ENCODE measurements around the gene CD2. TPM values are rescaled to one million over a fixed set of nuclear protein-coding genes. Genes with fewer than 3 reads are reported as not detected.

The CD2 gene
- total and polyA plus RNA-seq, 2 of the 8 experiments (the other 6 are each of a cell fraction or from before 2014, with no cell fraction given): not detected

- ChIA-PET CTCF (ENCODE audit: partially characterized antibody) (no interaction called here), POLR2A (ENCODE audit: partially characterized antibody) (no interaction called here)
- no peaks in the 10 kb centered on the region for H4K20me1 ChIP-seq (replicated peaks in 1 of 2; ENCODE audit: control insufficient read depth in 1 of 2, insufficient read depth in 2 of 2, low read length in 2 of 2)
- H2BK12ac ChIP-seq (ENCODE audit: low read depth, low read length): no peak overlapping the region
- H2BK120ac ChIP-seq (replicated peaks; ENCODE audit: low read depth, low read length): no peak overlapping the region
- H3K4ac ChIP-seq (replicated peaks; ENCODE audit: insufficient read length, low read depth, low read length): no peak overlapping the region
- no peak overlapping the region for H3K18ac ChIP-seq (ENCODE audit: extremely low read depth, low read length)
- H2AK5ac ChIP-seq (ENCODE audit: low read depth, low read length): no peak overlapping the region
- no peak overlapping the region for H3K14ac ChIP-seq (ENCODE audit: insufficient read length)
- no peak overlapping the region for H4K8ac ChIP-seq (ENCODE audit: extremely low read depth, insufficient read depth, low read length)
- H4K91ac ChIP-seq (replicated peaks; ENCODE audit: insufficient read length, low read length): no peak overlapping the region
- no peak overlapping the region for H3K27ac ChIP-seq (ENCODE audit: low read depth, low read length)
- no peak overlapping the region for H3K56ac ChIP-seq (replicated peaks; ENCODE audit: insufficient read length, low read depth, low read length)
- no peak overlapping the region for H3K9ac ChIP-seq (replicated peaks in 1 of 4; ENCODE audit: extremely low read depth in 1 of 4, low read depth in 3 of 4, low read length in 3 of 4)
- H4K5ac ChIP-seq (ENCODE audit: insufficient read length, low read depth, low read length): no peak overlapping the region
- FAIRE-seq (no peak), DNase-seq (ENCODE audit: low read depth in 1 of 2, low spot score in 2 of 2) (no peak)
- no peak overlapping the region for H3K4me3 ChIP-seq (ENCODE audit: extremely low read depth in 1 of 4, insufficient read depth in 2 of 4, low read depth in 3 of 4, low read length in 4 of 4)
- H2BK15ac ChIP-seq (ENCODE audit: low read length): no peak overlapping the region
- H3K27me3 ChIP-seq (replicated peaks in 1 of 4; ENCODE audit: control insufficient read depth in 3 of 4, extremely low read depth in 1 of 4, insufficient read depth in 3 of 4, low read length in 3 of 4): no peaks in the 10 kb centered on the region
- H3K23me2 ChIP-seq (ENCODE audit: low read depth, low read length): no peaks in the 10 kb centered on the region
- no peaks in the 10 kb centered on the region for H3K79me2 ChIP-seq (ENCODE audit: control insufficient read depth in 1 of 2, insufficient read depth in 2 of 2, low read length in 2 of 2)
- no peak overlapping the region for H2BK5ac ChIP-seq (ENCODE audit: low read depth, low read length)
- no peaks in the 10 kb centered on the region for H3K4me1 ChIP-seq (replicated peaks in 1 of 4; ENCODE audit: control insufficient read depth in 3 of 4, insufficient read depth in 4 of 4, low read length in 3 of 4)
- no peak overlapping the region for H3K23ac ChIP-seq (ENCODE audit: insufficient read length)
- H3K4me2 ChIP-seq (ENCODE audit: insufficient read depth in 1 of 2, low read depth in 2 of 2, low read length in 2 of 2): no peak overlapping the region
- no peaks in the 10 kb centered on the region for H3K9me3 ChIP-seq (ENCODE audit: insufficient read depth in 2 of 2, low read depth in 1 of 2, low read length in 1 of 2)
- H3K36me3 ChIP-seq (ENCODE audit: control insufficient read depth in 2 of 4, insufficient read depth in 4 of 4, low read length in 3 of 4): no peaks in the 10 kb centered on the region
- H2AFZ ChIP-seq (ENCODE audit: low read length): no peak overlapping the region
- H2BK20ac ChIP-seq (ENCODE audit: low read length): no peak overlapping the region
- H3K79me1 ChIP-seq (ENCODE audit: low read depth, low read length): no peaks in the 10 kb centered on the region
- TF ChIP-seq SUZ12 (IDR thresholded peaks at IDR 0.05; ENCODE audit: low read length) (no peak), RFX5 (IDR thresholded peaks at IDR 0.05; ENCODE audit: borderline replicate concordance, low read depth, low read length) (no peak), SIRT6 (IDR thresholded peaks at IDR 0.05; ENCODE audit: low read length) (no peak), CBX8 (IDR thresholded peaks at IDR 0.05; ENCODE audit: borderline replicate concordance, low read depth, low read length) (no peak), RXRA (IDR thresholded peaks at IDR 0.05; ENCODE audit: insufficient read depth, low read depth, low read length) (no peak), TEAD4 (IDR thresholded peaks at IDR 0.05; ENCODE audit: low read depth, low read length) (no peak), JUN (IDR thresholded peaks at IDR 0.05; ENCODE audit: low read depth, low read length) (no peak), RNF2 (IDR thresholded peaks at IDR 0.05; ENCODE audit: borderline replicate concordance, low read depth, low read length, missing control alignments, poor library complexity, severe bottlenecking) (no peak), ATF2 (IDR thresholded peaks at IDR 0.05; ENCODE audit: low read length) (no peak), BCL11A (IDR thresholded peaks at IDR 0.05; ENCODE audit: low read depth in 2 of 2, low read length in 2 of 2) (no peak), NANOG (IDR thresholded peaks at IDR 0.05; ENCODE audit: insufficient read depth, low read depth, low read length, poor library complexity, severe bottlenecking) (no peak), KDM5A (IDR thresholded peaks at IDR 0.05; ENCODE audit: low read length) (no peak), GTF2F1 (IDR thresholded peaks at IDR 0.05; ENCODE audit: borderline replicate concordance, low read depth, low read length) (no peak), FOSL1 (IDR thresholded peaks at IDR 0.05; ENCODE audit: insufficient read depth, low read depth, low read length) (no peak)
Measured at GRCh38 chr1:116731439-116731838, 22.8 kb upstream of the CD2 start.

Measured in H1 (cell line).